GM21619 (cell line): Measurements from ENCODE around the gene SMARCB1.

Experiments used
- ATAC-seq: cut with Tn5 transposase; IDR thresholded peaks from one replicate; pipeline ENCODE4 v1.9.1; 2021; ENCODE audit not compliant: unreplicated experiment

The SMARCB1 gene

GRCh38 chr22:23786752-23787599 is at the start of gene SMARCB1:
Gene SMARCB1, plus strand, starts transcription at chr22:23786966. Its CDS starts 204 bp downstream, at chr22:23787170.
- ATAC-seq: peak; percentile 57

GRCh38 chr22:23737696-23738095 is 49.1 kb upstream of the SMARCB1 start:
- no peak for ATAC-seq

- no peak for ATAC-seq
These were observed 44.1 kb upstream of the SMARCB1 start for GRCh38 chr22:23742505-23743264.

- ATAC-seq: no peak
These were observed 43.5 kb upstream of the SMARCB1 start for GRCh38 chr22:23743303-23743705.

- ATAC-seq: no peak
These were observed 42.8 kb upstream of the SMARCB1 start for GRCh38 chr22:23744001-23744400.

- no peak for ATAC-seq
These were observed 42.3 kb upstream of the SMARCB1 start for GRCh38 chr22:23744485-23744884.

GRCh38 chr22:23745791-23746190 is 41.0 kb upstream of the SMARCB1 start:
- no peak for ATAC-seq

GRCh38 chr22:23749841-23750301 is 36.9 kb upstream of the SMARCB1 start:
- no peak for ATAC-seq

GRCh38 chr22:23750367-23750713 is 36.4 kb upstream of the SMARCB1 start:
- ATAC-seq: no peak

GRCh38 chr22:23750714-23751440 is 35.9 kb upstream of the SMARCB1 start, which contains the start of gene ZNF70:
Gene ZNF70, minus strand, starts transcription at chr22:23751112. Its CDS starts 5,972 bp downstream, at chr22:23745140.
- ATAC-seq: peak; percentile 76

- ATAC-seq: peak; percentile 12
These were observed 35.2 kb upstream of the SMARCB1 start for GRCh38 chr22:23751441-23751996.

GRCh38 chr22:23752090-23752691 is 34.6 kb upstream of the SMARCB1 start:
- ATAC-seq: no peak

- no peak for ATAC-seq
These were observed 34.0 kb upstream of the SMARCB1 start for GRCh38 chr22:23752750-23753149.

GRCh38 chr22:23753385-23753784 is 33.4 kb upstream of the SMARCB1 start:
- no peak for ATAC-seq

GRCh38 chr22:23754220-23754919 is 32.4 kb upstream of the SMARCB1 start, which contains the start of gene VPREB3:
Gene VPREB3, minus strand, starts transcription at chr22:23754425. Its CDS starts 62 bp downstream, at chr22:23754363.
- no peak for ATAC-seq

- ATAC-seq: no peak
These were observed 31.7 kb upstream of the SMARCB1 start for GRCh38 chr22:23754980-23755636.

GRCh38 chr22:23755711-23756110 is 31.1 kb upstream of the SMARCB1 start:
- no peak for ATAC-seq

- ATAC-seq: no peak
These were observed 29.9 kb upstream of the SMARCB1 start for GRCh38 chr22:23756891-23757290.

GRCh38 chr22:23759566-23759965 is 27.2 kb upstream of the SMARCB1 start:
- ATAC-seq: no peak
